HFFc6 (cell line): Measurements from ENCODE around the gene TAS1R1. TPM values are rescaled to one million over a fixed set of nuclear protein-coding genes. Genes with fewer than 3 reads are reported as not detected.
A peak's percentile ranks its signal among the peaks of the same experiment; 100 is the strongest.

Source experiments
- DNase-seq: peaks from one replicate; pipeline ENCODE4 v3.0.0-alpha.2; 2018
- H3K27ac Mint-ChIP-seq: 2 replicates; pipeline ENCODE4 v1.8.0; 2020; ENCODE audit warnings: mild to moderate bottlenecking, mixed read lengths
- H3K27me3 Mint-ChIP-seq: 2 replicates; pipeline ENCODE4 v1.8.0; 2021; ENCODE audit warnings: mild to moderate bottlenecking, moderate library complexity, mixed read lengths; ENCODE audit not compliant: insufficient read depth
- H3K36me3 Mint-ChIP-seq: 2 replicates; pipeline ENCODE4 v1.8.0; 2021; ENCODE audit warnings: low read depth, mixed read lengths
- H3K4me1 Mint-ChIP-seq: 2 replicates; pipeline ENCODE4 v1.8.0; 2020; ENCODE audit warnings: low read depth, mixed read lengths
- H3K4me3 Mint-ChIP-seq: 2 replicates; pipeline ENCODE4 v1.8.0; 2020; ENCODE audit warnings: mild to moderate bottlenecking, moderate library complexity, mixed read lengths
- H3K9me3 Mint-ChIP-seq: 2 replicates; pipeline ENCODE4 v1.8.0; 2020; ENCODE audit warnings: mild to moderate bottlenecking, mixed read lengths
- CTCF ChIP-seq: fragments of 200-600 bp; sonication (generic); IDR thresholded peaks from 2 replicates; pipeline ENCODE4 v1.5.0; 2021; ENCODE audit warnings: antibody characterized with exemption, mild to moderate bottlenecking
- total RNA-seq, 6 experiments: library from RNA; stranded (reverse); fragmentation: NEBNext Ultra II Directional; extraction: Animal tissue kit (Norgen Biotek cat#: 25700); gene quantifications; 2 replicates in 1 of 6; 3 replicates in 5 of 6; pipeline ENCODE4 v1.2.3, GENCODE V29; 2021

TAS1R1 gene
- total RNA-seq, 6 experiments from 2014 or later, result not detected

- H3K4me1 Mint-ChIP-seq, result peaks cover 9% of the 10 kb centered on the region
- H3K27me3 Mint-ChIP-seq, result no peaks in the 10 kb centered on the region
- H3K27ac Mint-ChIP-seq, result no peak overlapping the region
- no peak for DNase-seq
- H3K36me3 Mint-ChIP-seq, result peaks cover 24% of the 10 kb centered on the region
- H3K4me3 Mint-ChIP-seq, result no peak overlapping the region
- no peak for TF ChIP-seq CTCF
- no peaks in the 10 kb centered on the region for H3K9me3 Mint-ChIP-seq
Measured at GRCh38 chr1:6534248-6534822, 20.8 kb upstream of the TAS1R1 start.

GRCh38 chr1:6535214-6535613, 19.9 kb upstream of the TAS1R1 start:
- no peak for DNase-seq
- no peak for TF ChIP-seq CTCF
- Mint-ChIP-seq H3K27ac (no peak overlapping the region), H3K4me3 (no peak overlapping the region), H3K9me3 (no peaks in the 10 kb centered on the region), H3K36me3 (peaks cover 27% of the 10 kb centered on the region), H3K27me3 (no peaks in the 10 kb centered on the region), H3K4me1 (peaks cover 15% of the 10 kb centered on the region)

- no peaks in the 10 kb centered on the region for H3K27me3 Mint-ChIP-seq
- H3K27ac Mint-ChIP-seq, result no peak overlapping the region
- TF ChIP-seq CTCF, result no peak
- no peaks in the 10 kb centered on the region for H3K9me3 Mint-ChIP-seq
- peaks cover 23% of the 10 kb centered on the region for H3K36me3 Mint-ChIP-seq
- DNase-seq, result no peak
- H3K4me3 Mint-ChIP-seq, result no peak overlapping the region
- peaks cover 15% of the 10 kb centered on the region for H3K4me1 Mint-ChIP-seq
Measured at GRCh38 chr1:6536291-6536690, 18.8 kb upstream of the TAS1R1 start.

GRCh38 chr1:6538956-6539355, 16.2 kb upstream of the TAS1R1 start:
- Mint-ChIP-seq H3K4me3 (no peak overlapping the region), H3K36me3 (peaks cover 8% of the 10 kb centered on the region; the same call in 1 of the 2 replicates), H3K9me3 (no peaks in the 10 kb centered on the region), H3K27me3 (no peaks in the 10 kb centered on the region), H3K4me1 (peaks cover 15% of the 10 kb centered on the region), H3K27ac (no peak overlapping the region)
- TF ChIP-seq CTCF, result no peak
- peak; percentile 40 for DNase-seq

- H3K4me3 Mint-ChIP-seq, result no peak overlapping the region; the same call in 1 of the 2 replicates
- no peaks in the 10 kb centered on the region; the same call in 1 of the 2 replicates for H3K27me3 Mint-ChIP-seq
- H3K27ac Mint-ChIP-seq, result peak overlapping the region; percentile 63
- no peak for TF ChIP-seq CTCF
- DNase-seq, result no peak
- H3K36me3 Mint-ChIP-seq, result peaks cover 25% of the 10 kb centered on the region
- H3K9me3 Mint-ChIP-seq, result no peaks in the 10 kb centered on the region
- H3K4me1 Mint-ChIP-seq, result peaks cover 28% of the 10 kb centered on the region
Measured at GRCh38 chr1:6544831-6545230, 10.3 kb upstream of the TAS1R1 start.
